T-cell (primary cell): ENCODE data around the gene OSBPL10. TPM values are rescaled to one million over a fixed set of nuclear protein-coding genes. Genes with fewer than 3 reads are reported as not detected.

Experiments used
- ATAC-seq, 4 experiments: fragments of 200-7000 bp in 3 of 4; fragments of 150-1000 bp in 1 of 4; cut with Tn5 transposase; replicated peaks in 1 of 4; 1 replicate in 3 of 4; 2 replicates in 1 of 4; pipeline ENCODE4 v1.10.0; 2021; ENCODE audit warnings: moderate library complexity in 3 of 4, mild to moderate bottlenecking in 2 of 4, moderate number of reproducible peaks in 1 of 4
- CTCF ChIA-PET, 2 donors: fragments of 300-600 bp; sonication (Branson Sonifier 250); formaldehyde crosslinking; loops; one replicate each; lab custom pipeline; 2022; ENCODE audit warnings: antibody characterized with exemption in 2 of 2; lab: Charles Lee
- POLR2A ChIA-PET, 2 donors: fragments of 300-600 bp; sonication (Branson Sonifier 250); formaldehyde crosslinking; loops; one replicate each; lab custom pipeline; 2022; ENCODE audit warnings: antibody characterized with exemption in 2 of 2; lab: Charles Lee
- DNase-seq, 35 experiments: peaks; one replicate each; pipeline versions ENCODE4 v3.0.0 to v3.0.0-alpha.2; 2013 to 2023
- H3K27ac ChIP-seq: one replicate; pipeline ENCODE4 v1.5.1; 2013; ENCODE audit warnings: low read length
- H3K27me3 ChIP-seq, 2 experiments: replicated peaks in 1 of 2; 1 replicate in 1 of 2; 2 replicates in 1 of 2; pipeline versions ENCODE4 v1.6.1 to v1.7.0; 2013; ENCODE audit warnings: low read length in 1 of 2, mixed read lengths in 1 of 2; ENCODE audit not compliant: control insufficient read depth in 2 of 2, insufficient read depth in 2 of 2; ENCODE audit errors: extremely low read depth in 1 of 2
- H3K36me3 ChIP-seq, 2 donors: 1 replicate in 1 of 2; 2 replicates in 1 of 2; pipeline versions ENCODE4 v1.6.1 to v1.7.0; 2013; ENCODE audit warnings: low read length in 1 of 2; ENCODE audit not compliant: control insufficient read depth in 2 of 2, insufficient read depth in 1 of 2; ENCODE audit errors: extremely low read depth in 1 of 2
- H3K4me1 ChIP-seq, 2 experiments: 1 replicate in 1 of 2; 2 replicates in 1 of 2; pipeline versions ENCODE4 v1.6.1 to v1.7.0; 2013; ENCODE audit warnings: low read length in 2 of 2, mixed read lengths in 1 of 2; ENCODE audit not compliant: insufficient read depth in 2 of 2, control insufficient read depth in 1 of 2; ENCODE audit errors: extremely low read depth in 1 of 2
- H3K4me3 ChIP-seq, 2 donors: 1 replicate in 1 of 2; 2 replicates in 1 of 2; pipeline versions ENCODE4 v1.5.1 to v1.7.0; 2013; ENCODE audit warnings: mild to moderate bottlenecking in 2 of 2, low read length in 1 of 2, moderate library complexity in 1 of 2; ENCODE audit not compliant: control insufficient read depth in 1 of 2; ENCODE audit errors: extremely low read depth in 1 of 2
- H3K9me3 ChIP-seq: 2 replicates; pipeline ENCODE4 v1.7.0; 2013
- H3K27ac Mint-ChIP-seq, 2 donors: one replicate each; pipeline ENCODE4 v1.8.0; 2020 to 2021; ENCODE audit warnings: mild to moderate bottlenecking in 2 of 2, mixed read lengths in 2 of 2
- H3K27me3 Mint-ChIP-seq, 2 donors: one replicate each; pipeline ENCODE4 v1.8.0; 2021 to 2022; ENCODE audit warnings: mixed read lengths in 2 of 2
- H3K36me3 Mint-ChIP-seq: one replicate; pipeline ENCODE4 v1.8.0; 2021; ENCODE audit warnings: mixed read lengths
- H3K4me1 Mint-ChIP-seq, 3 donors: one replicate each; pipeline ENCODE4 v1.8.0; 2020 to 2022; ENCODE audit warnings: mixed read lengths in 3 of 3, mild to moderate bottlenecking in 1 of 3
- H3K4me3 Mint-ChIP-seq, 3 donors: one replicate each; pipeline ENCODE4 v1.8.0; 2020 to 2022; ENCODE audit warnings: mild to moderate bottlenecking in 3 of 3, mixed read lengths in 3 of 3, moderate library complexity in 3 of 3
- H3K9me3 Mint-ChIP-seq, 3 donors: one replicate each; pipeline ENCODE4 v1.8.0; 2020 to 2022; ENCODE audit warnings: mixed read lengths in 3 of 3
- WGBS: methylation state at CpG from one replicate; pipeline ENCODE4 v1.1.5; 2013; ENCODE audit warnings: missing lambda C conversion rate; ENCODE audit not compliant: insufficient coverage; 5-methylcytosine and 5-hydroxymethylcytosine counted together
- total RNA-seq, 35 experiments: library from RNA in 6 of 35; stranded (reverse) in 6 of 35; fragments of 120-200 nt in 1 of 35; gene quantifications; one replicate each; pipeline versions ENCODE4 v1.2.1 to v1.2.4 and lab custom pipeline; 2013 to 2026

OSBPL10 gene
- total RNA-seq, 5 donors from 2014 or later (not counting 1 experiment from before 2014, with no cell fraction given), result 0.77 to 10.4 (median 2.1) TPM

- POLR2A ChIA-PET, result no interaction called here
- peaks cover 0 to 4% (median 2%) of the 10 kb centered on the region in 3 donors for H3K4me1 Mint-ChIP-seq
- DNase-seq (no peak), ATAC-seq (no peak)
- no peaks in the 10 kb centered on the region for H3K9me3 Mint-ChIP-seq
- Histone ChIP-seq H3K4me3 (no peak overlapping the region), H3K4me1 (no peaks in the 10 kb centered on the region), H3K27ac (no peak overlapping the region), H3K27me3 (no peaks in the 10 kb centered on the region), H3K9me3 (no peaks in the 10 kb centered on the region), H3K36me3 (no peaks in the 10 kb centered on the region)
- no CpG with 5 or more reads among the region's 1 CpG for WGBS
- CTCF ChIA-PET, result no interaction called here
- H3K4me3 Mint-ChIP-seq, result no peak overlapping the region
- no peak overlapping the region for H3K27ac Mint-ChIP-seq
- peaks cover 0 to 2% of the 10 kb centered on the region in 2 donors for H3K27me3 Mint-ChIP-seq
- no peaks in the 10 kb centered on the region for H3K36me3 Mint-ChIP-seq
Observed at GRCh38 chr3:31934018-31934417, 47.0 kb downstream of the OSBPL10 start.

GRCh38 chr3:31932990-31933389, 48.1 kb downstream of the OSBPL10 start:
- Mint-ChIP-seq H3K36me3 (no peaks in the 10 kb centered on the region), H3K27ac (no peak overlapping the region), H3K4me3 (no peak overlapping the region), H3K27me3 (peaks cover 0 to 2% of the 10 kb centered on the region in 2 donors), H3K4me1 (peaks cover 0 to 4% (median 2%) of the 10 kb centered on the region in 3 donors), H3K9me3 (no peaks in the 10 kb centered on the region)
- no peaks in the 10 kb centered on the region for H3K9me3 ChIP-seq
- DNase-seq (no peak), ATAC-seq (no peak)
- no peaks in the 10 kb centered on the region for H3K27me3 ChIP-seq
- WGBS, result no CpG with 5 or more reads among the region's 3 CpGs
- H3K36me3 ChIP-seq, result no peaks in the 10 kb centered on the region
- no peaks in the 10 kb centered on the region for H3K4me1 ChIP-seq
- POLR2A ChIA-PET, result no interaction called here
- no peak overlapping the region for H3K4me3 ChIP-seq
- H3K27ac ChIP-seq, result no peak overlapping the region
- CTCF ChIA-PET, result no interaction called here

DNA sequence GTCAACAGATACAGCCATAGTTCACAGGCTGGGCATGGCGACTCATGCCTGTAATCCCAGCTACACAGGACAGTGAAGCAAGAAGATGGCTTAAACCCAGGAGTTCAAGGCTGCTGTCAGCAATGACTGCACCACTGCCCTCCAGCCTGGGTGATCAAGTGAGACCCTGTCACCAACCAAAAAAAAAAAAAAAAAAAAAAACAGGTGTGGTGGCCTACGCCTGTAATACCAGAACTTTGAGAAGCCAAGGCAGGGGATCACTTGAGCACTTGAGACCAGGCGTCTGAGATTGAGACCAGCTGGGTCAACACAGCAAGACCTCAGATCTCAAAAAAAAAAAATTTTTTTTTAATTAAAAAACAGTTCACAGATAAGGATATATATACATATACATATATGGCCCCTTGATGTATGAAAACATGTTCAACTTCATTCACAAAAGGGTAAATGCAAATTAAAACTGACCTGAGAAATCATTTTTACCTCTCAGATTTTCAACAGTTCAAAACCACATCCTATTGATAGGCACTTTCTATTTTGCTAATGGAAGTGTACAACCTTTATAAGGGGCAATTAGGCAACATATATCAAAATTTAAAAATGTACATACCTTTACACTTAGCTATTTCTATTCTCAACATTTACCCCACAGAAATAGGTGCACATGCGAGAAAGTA, 51.1 kb downstream of the OSBPL10 start:
- ChIA-PET CTCF (interaction anchor here in 1 of 2 donors (0.6 kb wide), 1 partner anchor 325 kb away, joined by 5 read pairs; no protein-coding TSS in a partner anchor), POLR2A (no interaction called here)
- no peaks in the 10 kb centered on the region for H3K9me3 ChIP-seq
- H3K27me3 Mint-ChIP-seq, result no peaks in the 10 kb centered on the region
- peaks cover 0 to 4% (median 2%) of the 10 kb centered on the region in 3 donors for H3K4me1 Mint-ChIP-seq
- no peak overlapping the region for H3K4me3 ChIP-seq
- ATAC-seq, result no peak
- no peaks in the 10 kb centered on the region for H3K36me3 ChIP-seq
- H3K9me3 Mint-ChIP-seq, result no peaks in the 10 kb centered on the region
- H3K4me3 Mint-ChIP-seq, result no peak overlapping the region
- H3K4me1 ChIP-seq, result no peaks in the 10 kb centered on the region
- H3K27ac ChIP-seq, result no peak overlapping the region
- WGBS, result 100% methylated on average over 1 of the region's 4 CpGs
- no peaks in the 10 kb centered on the region for H3K27me3 ChIP-seq
- no peak overlapping the region for H3K27ac Mint-ChIP-seq
- no peak for DNase-seq
- H3K36me3 Mint-ChIP-seq, result no peaks in the 10 kb centered on the region

- no peak overlapping the region for H3K4me3 ChIP-seq
- Mint-ChIP-seq H3K27me3 (no peaks in the 10 kb centered on the region), H3K27ac (no peak overlapping the region), H3K36me3 (no peaks in the 10 kb centered on the region), H3K9me3 (no peaks in the 10 kb centered on the region), H3K4me3 (no peak overlapping the region), H3K4me1 (peaks cover 0 to 4% (median 0%) of the 10 kb centered on the region in 3 donors)
- no peaks in the 10 kb centered on the region for H3K4me1 ChIP-seq
- H3K9me3 ChIP-seq, result no peaks in the 10 kb centered on the region
- H3K27ac ChIP-seq, result no peak overlapping the region
- POLR2A ChIA-PET, result no interaction called here
- no peak for ATAC-seq
- no CpG with 5 or more reads among the region's 6 CpGs for WGBS
- H3K27me3 ChIP-seq, result no peaks in the 10 kb centered on the region
- DNase-seq, result no peak
- H3K36me3 ChIP-seq, result no peaks in the 10 kb centered on the region
- CTCF ChIA-PET, result no interaction called here
Observed at GRCh38 chr3:31927811-31928210, 53.3 kb downstream of the OSBPL10 start.

DNA sequence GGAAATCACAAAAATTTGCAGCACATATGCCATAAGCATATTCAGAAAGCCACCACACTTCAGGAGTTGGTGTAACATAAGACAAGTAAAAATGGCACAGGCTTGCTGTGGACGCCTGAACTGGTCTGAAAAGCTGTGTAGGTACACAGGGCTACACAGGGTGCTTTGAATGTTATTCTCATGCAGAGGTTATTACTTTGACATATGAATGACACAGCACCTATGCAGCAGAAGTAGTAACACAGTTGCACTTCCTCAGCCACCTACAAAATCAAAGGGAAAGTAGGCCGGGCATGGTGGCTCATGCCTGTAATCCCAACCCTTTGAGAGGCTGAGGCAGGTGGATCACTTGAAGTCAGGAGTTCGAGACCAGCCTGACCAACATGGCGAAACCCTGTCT, 54.5 kb downstream of the OSBPL10 start:
- Histone ChIP-seq H3K4me3 (no peak overlapping the region), H3K4me1 (no peaks in the 10 kb centered on the region), H3K9me3 (no peaks in the 10 kb centered on the region), H3K27me3 (no peaks in the 10 kb centered on the region), H3K27ac (no peak overlapping the region), H3K36me3 (no peaks in the 10 kb centered on the region)
- no peak overlapping the region for H3K27ac Mint-ChIP-seq
- ATAC-seq (no peak), DNase-seq (no peak)
- 100% methylated on average over 1 of the region's 4 CpGs for WGBS
- no peaks in the 10 kb centered on the region for H3K27me3 Mint-ChIP-seq
- no peaks in the 10 kb centered on the region for H3K4me1 Mint-ChIP-seq
- ChIA-PET CTCF (no interaction called here), POLR2A (interaction anchor here in 1 of 2 donors (0.6 kb wide), 1 partner anchor 31 kb away, joined by 6 read pairs; no protein-coding TSS in a partner anchor)
- no peak overlapping the region for H3K4me3 Mint-ChIP-seq
- H3K36me3 Mint-ChIP-seq, result no peaks in the 10 kb centered on the region
- H3K9me3 Mint-ChIP-seq, result no peaks in the 10 kb centered on the region

- DNase-seq, result no peak
- H3K9me3 Mint-ChIP-seq, result peaks cover under 1 to 5% (median 5%) of the 10 kb centered on the region in 3 donors
- Histone ChIP-seq H3K4me3 (no peak overlapping the region), H3K36me3 (no peaks in the 10 kb centered on the region), H3K27ac (no peak overlapping the region), H3K4me1 (no peaks in the 10 kb centered on the region), H3K27me3 (no peaks in the 10 kb centered on the region), H3K9me3 (no peaks in the 10 kb centered on the region)
- H3K27ac Mint-ChIP-seq, result no peak overlapping the region
- no peak overlapping the region for H3K4me3 Mint-ChIP-seq
- CTCF ChIA-PET, result no interaction called here
- WGBS, result 73% methylated on average over 2 of the region's 5 CpGs
- no peaks in the 10 kb centered on the region for H3K27me3 Mint-ChIP-seq
- no peaks in the 10 kb centered on the region for H3K4me1 Mint-ChIP-seq
- no peak for ATAC-seq
- peaks cover 1% of the 10 kb centered on the region for H3K36me3 Mint-ChIP-seq
- POLR2A ChIA-PET, result no interaction called here
Observed at GRCh38 chr3:31925271-31925630, 55.8 kb downstream of the OSBPL10 start.
